ENCODE data around the gene ARHGAP22. TPM values are rescaled to one million over a fixed set of nuclear protein-coding genes. Genes with fewer than 3 reads are reported as not detected.

The ARHGAP22 gene
- 0.15 and 0.70 TPM in 2 replicates for polyA plus RNA-seq
- polyA minus RNA-seq, result 0.49 and 2.4 TPM in 2 replicates

- Histone ChIP-seq H3K27me3 (ENCODE audit: insufficient read depth, low read depth, low read length) (peaks cover 16% of the 10 kb centered on the region), H3K4me2 (ENCODE audit: low read length) (no peak within 1 kb of the TSS), H3K27ac (ENCODE audit: low read length) (no peak within 1 kb of the TSS), H4K20me1 (ENCODE audit: insufficient read depth) (no peaks in the 10 kb centered on the region), H3F3A (ENCODE audit: insufficient read depth, low read length, poor library complexity, severe bottlenecking) (no peaks in the 10 kb centered on the region), H3K9ac (ENCODE audit: low read length) (no peak within 1 kb of the TSS), H3K79me2 (replicated peaks; ENCODE audit: insufficient read depth, low read length) (no peaks in the 10 kb centered on the region), H3K4me3 (ENCODE audit: low read length) (peak within 1 kb of the TSS; percentile 57), H3K9me3 (ENCODE audit: low read length) (no peaks in the 10 kb centered on the region), H2AFZ (ENCODE audit: low read depth, low read length) (no peak within 1 kb of the TSS), H3K36me3 (ENCODE audit: insufficient read depth, low read length) (no peaks in the 10 kb centered on the region), H3K9me2 (ENCODE audit: insufficient read depth, low read length) (no peaks in the 10 kb centered on the region)
- no peak for TF ChIP-seq RAD21 (conservative IDR thresholded peaks at IDR 0.05)
- no peak for TF ChIP-seq TAF1 (IDR thresholded peaks at IDR 0.05; ENCODE audit: low read depth)
- TF ChIP-seq EP300 (conservative IDR thresholded peaks at IDR 0.05; ENCODE audit: poor library complexity, severe bottlenecking), result no peak
- TF ChIP-seq CTCF (IDR thresholded peaks at IDR 0.05; ENCODE audit: poor library complexity, severe bottlenecking), result no peak
- TF ChIP-seq REST (IDR thresholded peaks at IDR 0.05; ENCODE audit: borderline replicate concordance), result no peak
- TF ChIP-seq POLR2AphosphoS5 (IDR thresholded peaks at IDR 0.05), result no peak
- TF ChIP-seq MXI1 (conservative IDR thresholded peaks at IDR 0.05; ENCODE audit: poor library complexity, severe bottlenecking), result no peak
- no peak for TF ChIP-seq EZH2 (IDR thresholded peaks at IDR 0.05; ENCODE audit: borderline replicate concordance, insufficient read depth, low read length, poor library complexity, severe bottlenecking)
- no peak for TF ChIP-seq SMC3 (conservative IDR thresholded peaks at IDR 0.05; ENCODE audit: poor library complexity)
These were observed at the start of gene ARHGAP22 for GRCh38 chr10:48604991-48605508. ARHGAP22 (minus strand) TSS chr10:48605073; CDS start chr10:48604796, 277 bp downstream.

GRCh38 chr10:48653944-48654698, 49.2 kb upstream of the ARHGAP22 start:
- Histone ChIP-seq H3K4me3 (ENCODE audit: low read length) (no peak overlapping the region), H3K9me2 (ENCODE audit: insufficient read depth, low read length) (no peaks in the 10 kb centered on the region), H3K36me3 (ENCODE audit: insufficient read depth, low read length) (no peaks in the 10 kb centered on the region), H3F3A (ENCODE audit: insufficient read depth, low read length, poor library complexity, severe bottlenecking) (no peaks in the 10 kb centered on the region), H4K20me1 (ENCODE audit: insufficient read depth) (no peaks in the 10 kb centered on the region), H3K27ac (ENCODE audit: low read length) (no peak overlapping the region), H3K9me3 (ENCODE audit: low read length) (no peaks in the 10 kb centered on the region), H3K4me2 (ENCODE audit: low read length) (no peak overlapping the region), H3K9ac (ENCODE audit: low read length) (no peak overlapping the region), H2AFZ (ENCODE audit: low read depth, low read length) (no peak overlapping the region), H3K27me3 (ENCODE audit: insufficient read depth, low read depth, low read length) (peaks cover 4% of the 10 kb centered on the region), H3K79me2 (replicated peaks; ENCODE audit: insufficient read depth, low read length) (no peaks in the 10 kb centered on the region)
- TF ChIP-seq EP300 (conservative IDR thresholded peaks at IDR 0.05; ENCODE audit: poor library complexity, severe bottlenecking) (no peak), SMC3 (conservative IDR thresholded peaks at IDR 0.05; ENCODE audit: poor library complexity) (no peak), MXI1 (conservative IDR thresholded peaks at IDR 0.05; ENCODE audit: poor library complexity, severe bottlenecking) (no peak), RAD21 (conservative IDR thresholded peaks at IDR 0.05) (no peak), CTCF (IDR thresholded peaks at IDR 0.05; ENCODE audit: poor library complexity, severe bottlenecking) (no peak), POLR2AphosphoS5 (IDR thresholded peaks at IDR 0.05) (no peak), REST (IDR thresholded peaks at IDR 0.05; ENCODE audit: borderline replicate concordance) (no peak), EZH2 (IDR thresholded peaks at IDR 0.05; ENCODE audit: borderline replicate concordance, insufficient read depth, low read length, poor library complexity, severe bottlenecking) (no peak), TAF1 (IDR thresholded peaks at IDR 0.05; ENCODE audit: low read depth) (no peak)

All from neural cell (in vitro differentiated cells).